GM15510 (cell line): Measurements from ENCODE around the gene SORBS2.

Source experiments
- POLR2A ChIP-seq: IDR thresholded peaks from 3 replicates; pipeline ENCODE4 v1.6.1; 2011; ENCODE audit warnings: borderline replicate concordance; ENCODE audit not compliant: insufficient read length; ENCODE audit errors: extremely low read depth

The SORBS2 gene

GRCh38 chr4:185730387-185730786 is 81.6 kb downstream of the SORBS2 start:
- no peak for TF ChIP-seq POLR2A

GRCh38 chr4:185729391-185729804 is 82.6 kb downstream of the SORBS2 start:
- no peak for TF ChIP-seq POLR2A

- TF ChIP-seq POLR2A: no peak
These were observed 83.1 kb downstream of the SORBS2 start for GRCh38 chr4:185728893-185729292.

- TF ChIP-seq POLR2A: no peak
These were observed 85.1 kb downstream of the SORBS2 start for GRCh38 chr4:185726931-185727330.

GRCh38 chr4:185723631-185724260 is 88.2 kb downstream of the SORBS2 start:
- no peak for TF ChIP-seq POLR2A

- TF ChIP-seq POLR2A: no peak
These were observed 90.0 kb downstream of the SORBS2 start for GRCh38 chr4:185722029-185722316.

GRCh38 chr4:185721190-185722028 is 90.6 kb downstream of the SORBS2 start:
- TF ChIP-seq POLR2A: no peak

- no peak for TF ChIP-seq POLR2A
These were observed 92.5 kb downstream of the SORBS2 start for GRCh38 chr4:185719500-185719858.

GRCh38 chr4:185718578-185719499 is 93.2 kb downstream of the SORBS2 start:
- no peak for TF ChIP-seq POLR2A

- TF ChIP-seq POLR2A: no peak
These were observed 94.6 kb downstream of the SORBS2 start for GRCh38 chr4:185717377-185717741.

GRCh38 chr4:185716577-185717376 is 95.2 kb downstream of the SORBS2 start:
- no peak for TF ChIP-seq POLR2A

- no peak for TF ChIP-seq POLR2A
These were observed 95.8 kb downstream of the SORBS2 start for GRCh38 chr4:185716141-185716551.

- no peak for TF ChIP-seq POLR2A
These were observed 98.3 kb downstream of the SORBS2 start for GRCh38 chr4:185713731-185714130.

- no peak for TF ChIP-seq POLR2A
These were observed 98.7 kb downstream of the SORBS2 start for GRCh38 chr4:185713272-185713671.
